Measurements from ENCODE around the gene SOX11. TPM values are rescaled to one million over a fixed set of nuclear protein-coding genes. Genes with fewer than 3 reads are reported as not detected.
"Not testable (repeated sequence)": the region's sequence is repeated elsewhere in the genome, so short reads cannot be mapped to it uniquely, and the experiment has no call there.

Gene SOX11
- total and polyA plus RNA-seq, 2 experiments from 2014 or later, result 3.0 to 20.7 TPM

- no peak for DNase-seq (ENCODE audit: low spot score)
- Histone ChIP-seq H3K9me3 (ENCODE audit: low read depth) (no peaks in the 10 kb centered on the region), H3K4me2 (no peak overlapping the region), H3K27ac (no peak overlapping the region), H3K4me1 (ENCODE audit: insufficient read depth) (no peaks in the 10 kb centered on the region), H3K9me2 (replicated peaks; ENCODE audit: insufficient read depth) (no peaks in the 10 kb centered on the region), H3K79me2 (no peaks in the 10 kb centered on the region), H4K20me1 (ENCODE audit: insufficient read depth, poor library complexity, severe bottlenecking) (no peaks in the 10 kb centered on the region), H3K4me3 (no peak overlapping the region), H3K36me3 (replicated peaks; ENCODE audit: insufficient read depth, low read depth) (no peaks in the 10 kb centered on the region), H3K27me3 (peaks cover 8% of the 10 kb centered on the region), H2AFZ (no peak overlapping the region)
- WGBS (ENCODE audit: low lambda C conversion rate, missing lambda C conversion rate), result 82% methylated on average over 4 of the region's 4 CpGs
- TF ChIP-seq CTCF (IDR thresholded peaks at IDR 0.05; ENCODE audit: poor library complexity) (no peak), EZH2phosphoT487 (IDR thresholded peaks at IDR 0.05; ENCODE audit: low read depth, severe bottlenecking, unreplicated experiment) (no peak), EZH2 (IDR thresholded peaks at IDR 0.05; ENCODE audit: borderline replicate concordance) (no peak)
Observed at GRCh38 chr2:5666798-5667197, 25.4 kb upstream of the SOX11 start.

GRCh38 chr2:5667655-5668054 is 24.5 kb upstream of the SOX11 start:
- 95% methylated on average over 1 of the region's 1 CpG for WGBS (ENCODE audit: low lambda C conversion rate, missing lambda C conversion rate)
- H3K79me2 ChIP-seq; H3K36me3 ChIP-seq (replicated peaks; ENCODE audit: insufficient read depth, low read depth); H3K9me3 ChIP-seq (ENCODE audit: low read depth); H3K4me1 ChIP-seq (ENCODE audit: insufficient read depth); H3K4me3 ChIP-seq; H3K9me2 ChIP-seq (replicated peaks; ENCODE audit: insufficient read depth); DNase-seq (ENCODE audit: low spot score); H3K4me2 ChIP-seq; H4K20me1 ChIP-seq (ENCODE audit: insufficient read depth, poor library complexity, severe bottlenecking); H2AFZ ChIP-seq; H3K27ac ChIP-seq: not testable (repeated sequence)
- H3K27me3 ChIP-seq, result peaks cover 17% of the 10 kb centered on the region

DNA sequence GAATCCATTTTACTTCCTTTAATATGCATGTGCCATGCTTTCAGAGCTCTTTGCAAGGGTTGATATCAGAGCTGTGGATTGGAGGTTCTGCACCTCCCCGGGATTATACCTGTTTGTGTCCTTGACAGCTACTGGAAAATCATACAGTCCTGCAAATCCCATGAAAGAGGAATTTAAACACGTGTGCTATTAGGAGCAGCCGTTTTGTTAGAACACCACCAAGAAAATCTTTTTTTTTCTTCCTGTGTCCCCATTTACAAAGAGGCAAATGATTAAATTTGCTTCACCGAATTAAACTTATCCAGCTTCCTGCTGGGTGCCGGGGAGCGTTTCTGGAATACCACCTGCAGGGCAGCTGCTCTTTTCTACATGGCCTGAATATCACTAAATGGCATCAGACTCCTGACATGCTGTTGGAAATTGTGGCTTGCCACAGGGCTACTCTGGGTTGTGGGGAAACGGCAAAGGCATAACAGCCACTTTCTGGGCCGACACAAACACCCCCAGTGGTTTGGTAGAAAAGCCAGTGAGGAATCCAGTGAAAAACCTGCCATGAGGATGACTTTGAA is 23.4 kb upstream of the SOX11 start:
- H3K36me3 ChIP-seq (replicated peaks; ENCODE audit: insufficient read depth, low read depth), result no peaks in the 10 kb centered on the region
- H3K9me3 ChIP-seq (ENCODE audit: low read depth), result no peaks in the 10 kb centered on the region
- WGBS (ENCODE audit: low lambda C conversion rate, missing lambda C conversion rate), result 82% methylated on average over 8 of the region's 8 CpGs
- peaks cover 9% of the 10 kb centered on the region for H3K4me1 ChIP-seq (ENCODE audit: insufficient read depth)
- no peaks in the 10 kb centered on the region for H4K20me1 ChIP-seq (ENCODE audit: insufficient read depth, poor library complexity, severe bottlenecking)
- H2AFZ ChIP-seq, result no peak overlapping the region
- no peaks in the 10 kb centered on the region for H3K9me2 ChIP-seq (replicated peaks; ENCODE audit: insufficient read depth)
- H3K4me2 ChIP-seq, result no peak overlapping the region
- H3K4me3 ChIP-seq, result no peak overlapping the region
- no peak overlapping the region for H3K27ac ChIP-seq
- no peak for DNase-seq (ENCODE audit: low spot score)
- TF ChIP-seq EZH2 (IDR thresholded peaks at IDR 0.05; ENCODE audit: borderline replicate concordance) (no peak), CTCF (IDR thresholded peaks at IDR 0.05; ENCODE audit: poor library complexity) (no peak), EZH2phosphoT487 (IDR thresholded peaks at IDR 0.05; ENCODE audit: low read depth, severe bottlenecking, unreplicated experiment) (no peak)
- H3K27me3 ChIP-seq, result peaks cover 26% of the 10 kb centered on the region
- H3K79me2 ChIP-seq, result no peaks in the 10 kb centered on the region

- H4K20me1 ChIP-seq (ENCODE audit: insufficient read depth, poor library complexity, severe bottlenecking), result no peaks in the 10 kb centered on the region
- H3K36me3 ChIP-seq (replicated peaks; ENCODE audit: insufficient read depth, low read depth), result no peaks in the 10 kb centered on the region
- H2AFZ ChIP-seq, result no peak overlapping the region
- no peaks in the 10 kb centered on the region for H3K9me2 ChIP-seq (replicated peaks; ENCODE audit: insufficient read depth)
- H3K79me2 ChIP-seq, result no peaks in the 10 kb centered on the region
- 80% methylated on average over 15 of the region's 15 CpGs for WGBS (ENCODE audit: low lambda C conversion rate, missing lambda C conversion rate)
- no peaks in the 10 kb centered on the region for H3K9me3 ChIP-seq (ENCODE audit: low read depth)
- H3K4me3 ChIP-seq, result no peak overlapping the region
- TF ChIP-seq EZH2phosphoT487 (IDR thresholded peaks at IDR 0.05; ENCODE audit: low read depth, severe bottlenecking, unreplicated experiment), result no peak
- no peak for TF ChIP-seq CTCF (IDR thresholded peaks at IDR 0.05; ENCODE audit: poor library complexity)
- TF ChIP-seq EZH2 (IDR thresholded peaks at IDR 0.05; ENCODE audit: borderline replicate concordance), result no peak
- no peak overlapping the region for H3K27ac ChIP-seq
- no peak for DNase-seq (ENCODE audit: low spot score)
- H3K4me1 ChIP-seq (ENCODE audit: insufficient read depth), result peaks cover 9% of the 10 kb centered on the region
- peaks cover 31% of the 10 kb centered on the region for H3K27me3 ChIP-seq
- H3K4me2 ChIP-seq, result peak overlapping the region; percentile 87
Observed at GRCh38 chr2:5672749-5673144, 19.4 kb upstream of the SOX11 start.
